Measurements from ENCODE around the gene RPP14.

RPP14 gene

DNA sequence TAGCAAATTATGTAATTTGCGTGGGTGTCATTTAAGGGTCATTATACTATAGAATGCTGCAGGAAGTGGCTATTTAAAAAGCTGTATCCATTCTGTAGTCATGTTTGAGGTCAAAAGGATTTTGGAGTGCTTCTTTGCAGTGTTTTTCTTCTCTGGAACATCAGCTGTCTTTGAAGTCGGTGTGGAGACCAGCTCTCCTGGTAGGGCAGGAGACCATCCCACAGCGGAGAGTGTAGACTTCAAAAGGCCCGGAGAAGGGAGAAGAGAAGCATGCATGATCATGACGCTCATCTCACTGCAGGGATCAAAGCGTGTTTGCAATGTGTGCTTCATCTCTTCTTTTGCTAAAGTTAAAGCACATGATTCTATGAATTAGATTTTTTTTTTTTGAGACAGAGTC is 46.6 kb downstream of the RPP14 start:
- no peak for DNase-seq (ENCODE audit: low spot score)
- in situ Hi-C loops (cut with MboI; ENCODE audit: low sequenced_read_pairs, unreplicated experiment) = no loop called here
- no peak for TF ChIP-seq CTCF (IDR thresholded peaks at IDR 0.05; ENCODE audit: borderline replicate concordance, control extremely low read depth, extremely low read depth, insufficient read depth, missing control alignments)

- DNase-seq (ENCODE audit: low spot score) = no peak
- no peak for TF ChIP-seq CTCF (IDR thresholded peaks at IDR 0.05; ENCODE audit: borderline replicate concordance, control extremely low read depth, extremely low read depth, insufficient read depth, missing control alignments)
- in situ Hi-C loops (cut with MboI; ENCODE audit: low sequenced_read_pairs, unreplicated experiment) = no loop called here
Measured at GRCh38 chr3:58353722-58354553, 47.9 kb downstream of the RPP14 start.

- DNase-seq (ENCODE audit: low spot score) = peak; percentile 68
- in situ Hi-C loops (cut with MboI; ENCODE audit: low sequenced_read_pairs, unreplicated experiment) = no loop called here
- no peak for TF ChIP-seq CTCF (IDR thresholded peaks at IDR 0.05; ENCODE audit: borderline replicate concordance, control extremely low read depth, extremely low read depth, insufficient read depth, missing control alignments)
Measured at GRCh38 chr3:58355179-58355578, 49.1 kb downstream of the RPP14 start.

- no peak for DNase-seq (ENCODE audit: low spot score)
- in situ Hi-C loops (cut with MboI; ENCODE audit: low sequenced_read_pairs, unreplicated experiment) = no loop called here
- no peak for TF ChIP-seq CTCF (IDR thresholded peaks at IDR 0.05; ENCODE audit: borderline replicate concordance, control extremely low read depth, extremely low read depth, insufficient read depth, missing control alignments)
Measured at GRCh38 chr3:58356054-58356453, 50.0 kb downstream of the RPP14 start.

DNA sequence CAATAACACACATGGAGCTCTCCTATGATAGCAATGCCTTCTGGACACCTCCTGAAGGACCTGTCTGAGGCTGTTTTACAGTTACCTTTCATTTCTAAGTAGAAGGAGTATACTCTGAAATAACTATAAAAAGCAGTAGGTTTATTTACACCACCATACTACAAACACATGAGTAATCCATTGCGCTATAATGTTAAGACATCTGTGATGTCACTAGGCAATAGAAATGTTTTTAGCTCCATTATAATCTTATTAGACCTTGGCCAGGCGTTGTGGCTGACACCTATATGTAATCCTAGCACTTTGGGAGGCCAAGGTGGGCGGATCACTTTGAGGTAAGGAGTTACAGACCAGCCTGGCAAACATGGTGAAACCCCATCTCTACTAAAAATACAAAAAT is 51.4 kb downstream of the RPP14 start:
- DNase-seq (ENCODE audit: low spot score) = no peak
- in situ Hi-C loops (cut with MboI; ENCODE audit: low sequenced_read_pairs, unreplicated experiment) = no loop called here
- no peak for TF ChIP-seq CTCF (IDR thresholded peaks at IDR 0.05; ENCODE audit: borderline replicate concordance, control extremely low read depth, extremely low read depth, insufficient read depth, missing control alignments)

DNA sequence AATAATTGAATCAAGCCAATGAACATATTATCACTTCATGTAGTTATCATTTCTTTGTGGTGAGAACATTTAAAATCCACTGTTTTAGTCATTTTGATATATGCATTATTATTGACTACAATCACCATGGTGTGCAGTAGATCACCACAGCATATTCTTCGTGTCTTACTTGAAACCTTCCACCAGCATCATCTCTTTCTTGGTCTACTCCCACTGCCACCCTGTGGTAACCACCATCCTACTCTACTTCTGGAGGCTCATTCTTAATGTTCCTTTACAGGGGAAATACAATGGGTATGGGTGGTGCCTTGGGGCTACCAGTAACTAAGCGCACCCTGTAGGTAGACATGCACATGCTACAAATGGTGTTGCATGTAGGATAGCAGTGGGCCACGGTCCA is 52.0 kb downstream of the RPP14 start:
- in situ Hi-C loops (cut with MboI; ENCODE audit: low sequenced_read_pairs, unreplicated experiment) = no loop called here
- no peak for DNase-seq (ENCODE audit: low spot score)
- no peak for TF ChIP-seq CTCF (IDR thresholded peaks at IDR 0.05; ENCODE audit: borderline replicate concordance, control extremely low read depth, extremely low read depth, insufficient read depth, missing control alignments)

Measured in GM13976 (cell line).